Kidney (tissue), 14 donors: ENCODE measurements around the gene RASAL2. TPM values are rescaled to one million over a fixed set of nuclear protein-coding genes. Genes with fewer than 3 reads are reported as not detected.

ENCODE experiments used
- DNase-seq, 5 donors: peaks; one replicate each; pipeline ENCODE4 v3.0.0-alpha.2; 2013 to 2020
- FAIRE-seq: peaks from 2 replicates; lab custom pipeline; 2012; peaks lifted over from hg19 to GRCh38; lab: Jason Lieb, UNC
- H3K27ac ChIP-seq, 2 donors: one replicate each; pipeline ENCODE4 v1.7.0; 2013; ENCODE audit warnings: low read depth in 2 of 2, low read length in 2 of 2, inconsistent platforms in 1 of 2
- H3K27me3 ChIP-seq: one replicate; pipeline ENCODE4 v1.7.1; 2013; ENCODE audit warnings: low read length, inconsistent platforms; ENCODE audit not compliant: control insufficient read depth, insufficient read depth
- H3K36me3 ChIP-seq, 3 donors: one replicate each; pipeline versions ENCODE4 v1.7.0 to v1.7.1; 2013; ENCODE audit warnings: low read length in 3 of 3, control low read depth in 1 of 3, inconsistent platforms in 1 of 3; ENCODE audit not compliant: insufficient read depth in 3 of 3, control insufficient read depth in 2 of 3
- H3K4me1 ChIP-seq, 3 donors: one replicate each; pipeline versions ENCODE4 v1.7.0 to v1.7.1; 2013; ENCODE audit warnings: low read length in 3 of 3, inconsistent platforms in 1 of 3, low read depth in 1 of 3; ENCODE audit not compliant: control insufficient read depth in 2 of 3, insufficient read depth in 2 of 3
- H3K4me3 ChIP-seq, 3 donors: one replicate each; pipeline versions ENCODE4 v1.7.0 to v1.8.1; 2013; ENCODE audit warnings: low read length in 3 of 3, control low read depth in 1 of 3, inconsistent platforms in 1 of 3
- H3K9ac ChIP-seq, 3 donors: one replicate each; pipeline versions ENCODE4 v1.7.0 to v1.7.1; 2013; ENCODE audit warnings: low read length in 3 of 3, control low read depth in 1 of 3, inconsistent platforms in 1 of 3
- H3K9me3 ChIP-seq, 3 donors: one replicate each; pipeline versions ENCODE4 v1.7.0 to v1.7.1; 2013; ENCODE audit warnings: low read length in 3 of 3, control low read depth in 1 of 3, inconsistent platforms in 1 of 3; ENCODE audit not compliant: control insufficient read depth in 2 of 3, insufficient read depth in 1 of 3
- intact Hi-C: fragments of 100-400 bp; cut with DNase I; formaldehyde crosslinking; loops from one replicate; pipeline ENCODE4 v1.11.1; 2022
- polyA plus RNA-seq: library from polyadenylated mRNA; stranded (reverse); fragments of 350-450 nt; fragmentation: Illumina TruSeq; extraction: RNeasy Lipid Tissue Mini Kit (QIAGEN cat#74804); gene quantifications from one replicate; pipeline ENCODE4 v1.2.3, GENCODE V29; 2014; ENCODE audit warnings: low read depth, low replicate concordance; ENCODE audit not compliant: insufficient read depth
- total RNA-seq: library from RNA; stranded (reverse); fragmentation: NEBNext Ultra II Directional; extraction: Animal tissue kit (Norgen Biotek cat#: 25700); gene quantifications from one replicate; pipeline ENCODE4 v1.2.1, GENCODE V29; 2021
- TF ChIP-seq, protein P1 (sequence below): IDR thresholded peaks from 3 replicates; pipeline ENCODE4 v1.5.1; 2012; ENCODE audit warnings: mild to moderate bottlenecking, moderate library complexity, borderline replicate concordance; ENCODE audit not compliant: insufficient read depth; ENCODE audit errors: extremely low read depth
- donor health status: control.
- donor health status: control.
- donor health status: control.
- donor health status: control.
- donor health status: control.
- donor health status: DM: yes; HTN: yes; CAD: no.
- donor health status: Normal renal cell carcinoma (clear cell type).

RASAL2 gene
- total and polyA plus RNA-seq, 2 donors from 2014 or later: 2.2 to 26.5 TPM

DNA sequence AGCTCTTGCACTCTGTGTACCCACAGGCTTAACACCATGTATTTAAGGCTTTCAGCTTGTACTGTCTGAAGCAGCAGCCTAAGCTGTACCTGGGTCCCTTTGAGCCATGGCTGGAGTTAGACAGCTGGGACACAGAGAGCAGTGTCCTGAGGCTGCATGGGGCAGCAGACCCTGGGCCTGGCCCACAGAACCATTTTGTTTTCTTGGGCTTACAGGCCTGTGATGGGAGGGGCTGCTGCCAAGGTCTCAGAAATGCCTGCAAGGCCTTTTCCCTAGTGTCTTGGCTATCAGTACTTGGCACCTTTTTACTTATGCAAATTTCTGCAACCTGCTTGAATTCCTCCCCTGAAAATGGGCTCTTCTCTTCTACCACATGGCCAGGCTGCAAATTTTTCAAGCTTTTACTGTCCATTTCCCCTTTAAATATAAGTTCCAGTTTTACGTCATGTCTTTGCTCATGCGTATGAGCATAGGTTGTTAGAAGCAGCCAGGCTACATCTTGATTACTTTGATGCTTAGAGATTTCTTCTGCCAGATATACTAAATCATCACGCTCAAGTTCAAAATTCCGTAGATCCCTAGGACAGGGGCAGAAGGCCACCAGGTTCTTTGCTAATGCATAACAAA is 259.0 kb downstream of the RASAL2 start:
- Histone ChIP-seq H3K36me3 (no peaks in the 10 kb centered on the region), H3K27me3 (no peaks in the 10 kb centered on the region), H3K9me3 (peaks cover 0 to 5% (median 0%) of the 10 kb centered on the region in 3 donors), H3K4me3 (no peak overlapping the region), H3K4me1 (no peaks in the 10 kb centered on the region), H3K27ac (no peak overlapping the region), H3K9ac (no peak overlapping the region)
- FAIRE-seq (no peak), DNase-seq (no peak)
- TF ChIP-seq, protein P1, sequence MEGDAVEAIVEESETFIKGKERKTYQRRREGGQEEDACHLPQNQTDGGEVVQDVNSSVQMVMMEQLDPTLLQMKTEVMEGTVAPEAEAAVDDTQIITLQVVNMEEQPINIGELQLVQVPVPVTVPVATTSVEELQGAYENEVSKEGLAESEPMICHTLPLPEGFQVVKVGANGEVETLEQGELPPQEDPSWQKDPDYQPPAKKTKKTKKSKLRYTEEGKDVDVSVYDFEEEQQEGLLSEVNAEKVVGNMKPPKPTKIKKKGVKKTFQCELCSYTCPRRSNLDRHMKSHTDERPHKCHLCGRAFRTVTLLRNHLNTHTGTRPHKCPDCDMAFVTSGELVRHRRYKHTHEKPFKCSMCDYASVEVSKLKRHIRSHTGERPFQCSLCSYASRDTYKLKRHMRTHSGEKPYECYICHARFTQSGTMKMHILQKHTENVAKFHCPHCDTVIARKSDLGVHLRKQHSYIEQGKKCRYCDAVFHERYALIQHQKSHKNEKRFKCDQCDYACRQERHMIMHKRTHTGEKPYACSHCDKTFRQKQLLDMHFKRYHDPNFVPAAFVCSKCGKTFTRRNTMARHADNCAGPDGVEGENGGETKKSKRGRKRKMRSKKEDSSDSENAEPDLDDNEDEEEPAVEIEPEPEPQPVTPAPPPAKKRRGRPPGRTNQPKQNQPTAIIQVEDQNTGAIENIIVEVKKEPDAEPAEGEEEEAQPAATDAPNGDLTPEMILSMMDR: no peak
- intact Hi-C loops: no loop called here

DNA sequence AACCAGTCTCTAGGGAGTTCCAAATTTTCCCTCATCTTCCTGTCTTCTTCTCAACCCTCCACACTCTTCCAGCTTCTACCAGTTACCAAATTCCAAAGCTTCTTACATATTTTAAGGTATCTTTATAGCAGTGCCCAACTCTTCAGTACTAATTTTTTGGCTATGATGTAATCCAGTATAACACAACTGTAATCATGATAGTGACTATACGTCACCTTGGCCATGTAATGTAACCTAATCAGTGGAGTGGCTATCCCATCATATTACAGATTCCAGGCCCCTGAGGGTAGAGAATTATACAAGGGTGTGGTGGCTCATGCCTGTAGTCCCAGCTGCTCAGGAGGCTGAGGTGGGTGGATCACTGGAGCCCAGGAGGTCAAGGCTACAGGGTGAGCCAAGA is 259.6 kb downstream of the RASAL2 start:
- Histone ChIP-seq H3K9ac (no peak overlapping the region), H3K4me3 (no peak overlapping the region), H3K4me1 (no peaks in the 10 kb centered on the region), H3K36me3 (no peaks in the 10 kb centered on the region), H3K27ac (no peak overlapping the region), H3K27me3 (no peaks in the 10 kb centered on the region), H3K9me3 (peaks cover 0 to 5% (median 0%) of the 10 kb centered on the region in 3 donors)
- FAIRE-seq (no peak), DNase-seq (no peak)
- TF ChIP-seq, protein P1: no peak
- intact Hi-C loops: no loop called here

DNA sequence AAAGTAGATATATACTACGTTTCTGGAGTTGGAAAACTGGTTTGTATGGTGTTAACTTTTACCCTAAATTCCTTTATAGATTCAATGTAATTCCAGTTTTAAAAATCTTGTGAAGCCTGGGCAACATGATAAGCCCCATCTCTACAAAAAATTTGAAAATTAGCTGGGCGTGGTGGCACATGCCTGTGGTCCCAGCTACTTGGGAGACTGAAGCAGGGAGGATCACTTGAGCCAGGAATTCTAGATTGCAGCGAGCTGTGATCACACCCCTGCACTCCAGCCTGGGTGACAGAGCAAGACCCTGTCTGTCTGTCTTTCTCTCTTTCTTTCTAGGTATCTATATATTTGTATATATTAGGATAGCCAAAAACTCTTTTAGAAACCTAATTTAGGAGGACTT is 260.9 kb downstream of the RASAL2 start:
- TF ChIP-seq, protein P1: no peak
- Histone ChIP-seq H3K9ac (no peak overlapping the region), H3K4me3 (no peak overlapping the region), H3K4me1 (no peaks in the 10 kb centered on the region), H3K27me3 (no peaks in the 10 kb centered on the region), H3K36me3 (no peaks in the 10 kb centered on the region), H3K9me3 (peaks cover 0 to 5% (median 0%) of the 10 kb centered on the region in 3 donors), H3K27ac (no peak overlapping the region)
- FAIRE-seq: no peak
- DNase-seq: no peak
- intact Hi-C loops: no loop called here
